PC-9 (cell line): ENCODE data around the gene SPATA31E1. TPM values are rescaled to one million over a fixed set of nuclear protein-coding genes. Genes with fewer than 3 reads are reported as not detected.

Experiments used
- BruUV-seq: library from RNA; stranded (reverse); fragments of 400-500 nt; replicated peaks from 2 replicates; lab custom pipeline; 2021; lab: Mats Ljungman, UMichigan
- CTCF ChIA-PET: fragments of 300-600 bp; sonication (Branson Sonifier 250); formaldehyde crosslinking; loops from one replicate; lab custom pipeline; 2022; ENCODE audit warnings: antibody characterized with exemption; lab: Charles Lee
- POLR2A ChIA-PET: fragments of 300-600 bp; sonication (Branson Sonifier 250); formaldehyde crosslinking; loops from one replicate; lab custom pipeline; 2022; ENCODE audit warnings: antibody characterized with exemption; ENCODE audit not compliant: unreplicated experiment; lab: Charles Lee
- DNase-seq, 2 experiments: peaks; one replicate each; pipeline versions ENCODE4 v3.0.0 to v3.0.0-alpha.2; 2015 to 2022; ENCODE audit warnings: mixed read lengths in 1 of 2
- H2AFZ ChIP-seq: fragments of 200-600 bp; sonication (generic); 2 replicates; pipeline ENCODE4 v1.8.1; 2017; ENCODE audit warnings: antibody characterized with exemption
- H3F3A ChIP-seq: fragments of 200-600 bp; sonication (generic); 2 replicates; pipeline ENCODE4 v1.8.1; 2017; ENCODE audit warnings: antibody characterized with exemption, mild to moderate bottlenecking, low read depth; ENCODE audit not compliant: insufficient read depth
- H3K27ac ChIP-seq: fragments of 200-600 bp; sonication (generic); 2 replicates; pipeline ENCODE4 v1.6.1; 2016; ENCODE audit warnings: mixed run types
- H3K27me3 ChIP-seq: fragments of 200-600 bp; sonication (generic); 2 replicates; pipeline ENCODE4 v1.6.1; 2016; ENCODE audit warnings: low read depth, mixed run types; ENCODE audit not compliant: insufficient read depth
- H3K36me3 ChIP-seq: fragments of 200-600 bp; sonication (generic); 2 replicates; pipeline ENCODE4 v1.6.1; 2016; ENCODE audit warnings: low read depth, mixed run types
- H3K4me1 ChIP-seq: fragments of 200-600 bp; sonication (generic); replicated peaks from 2 replicates; pipeline ENCODE4 v1.6.1; 2016; ENCODE audit warnings: mixed run types; ENCODE audit not compliant: insufficient read depth
- H3K4me2 ChIP-seq: fragments of 200-600 bp; sonication (generic); 2 replicates; pipeline ENCODE4 v1.6.1; 2017; ENCODE audit warnings: mixed run types
- H3K4me3 ChIP-seq: fragments of 200-600 bp; sonication (generic); 2 replicates; pipeline ENCODE4 v1.6.1; 2016; ENCODE audit warnings: mixed run types
- H3K79me2 ChIP-seq: fragments of 200-600 bp; sonication (generic); 2 replicates; pipeline ENCODE4 v1.6.1; 2017; ENCODE audit warnings: low read depth, mixed run types
- H3K9me2 ChIP-seq: fragments of 200-600 bp; sonication (generic); 2 replicates; pipeline ENCODE4 v1.8.1; 2017; ENCODE audit warnings: mild to moderate bottlenecking; ENCODE audit not compliant: insufficient read depth
- H3K9me3 ChIP-seq: fragments of 200-600 bp; sonication (generic); 2 replicates; pipeline ENCODE4 v1.8.1; 2016; ENCODE audit warnings: low read depth; ENCODE audit not compliant: insufficient read depth
- H4K20me1 ChIP-seq: fragments of 200-600 bp; sonication (generic); 2 replicates; pipeline ENCODE4 v1.8.1; 2017; ENCODE audit not compliant: insufficient read depth
- CTCF ChIP-seq: fragments of 200-600 bp; sonication (generic); conservative IDR thresholded peaks from 2 replicates; pipeline ENCODE4 v1.6.1; 2017; ENCODE audit warnings: mixed run types, antibody characterized with exemption, mild to moderate bottlenecking, moderate library complexity
- EZH2 ChIP-seq: fragments of 200-600 bp; sonication (generic); IDR thresholded peaks from 2 replicates; pipeline ENCODE4 v1.8.0; 2017; ENCODE audit warnings: antibody characterized with exemption, low read depth
- intact Hi-C: fragments of 100-400 bp; cut with micrococcal nuclease; formaldehyde crosslinking; loops from one replicate; pipeline ENCODE4 v1.10.0; 2022; ENCODE audit not compliant: unreplicated experiment
- total RNA-seq: library from RNA; stranded (reverse); gene quantifications from 2 replicates; pipeline ENCODE4 v1.2.3, GENCODE V29; 2021

SPATA31E1 gene
- total RNA-seq, 1 experiment from 2014 or later: not detected

GRCh38 chr9:87886210-87886932 is 3.7 kb downstream of the SPATA31E1 start:
- no peak for TF ChIP-seq CTCF
- no peak for TF ChIP-seq EZH2

GRCh38 chr9:87886933-87887505 is 4.3 kb downstream of the SPATA31E1 start:
- Histone ChIP-seq H3K27ac (no peak overlapping the region), H3K4me3 (no peak overlapping the region), H4K20me1 (no peaks in the 10 kb centered on the region), H3K27me3 (no peaks in the 10 kb centered on the region), H3F3A (no peaks in the 10 kb centered on the region), H2AFZ (no peak overlapping the region), H3K36me3 (no peaks in the 10 kb centered on the region), H3K4me1 (no peaks in the 10 kb centered on the region), H3K79me2 (no peaks in the 10 kb centered on the region), H3K9me3 (no peaks in the 10 kb centered on the region), H3K9me2 (no peaks in the 10 kb centered on the region), H3K4me2 (no peak overlapping the region)
- no peak for DNase-seq
- TF ChIP-seq CTCF: no peak
- no peak for TF ChIP-seq EZH2
- ChIA-PET POLR2A (no interaction called here), CTCF (no interaction called here)
- no TSS peak for BruUV-seq
- intact Hi-C loops: loop anchor here (5.0 kb wide), 1 partner anchor 70 kb away; no protein-coding TSS in a partner anchor

More at GRCh38 chr9:87886210-87886932, 3.7 kb downstream of the SPATA31E1 start:
- Histone ChIP-seq H3K4me3 (no peak overlapping the region), H2AFZ (no peak overlapping the region), H3K4me2 (no peak overlapping the region), H3K27me3 (no peaks in the 10 kb centered on the region), H3F3A (no peaks in the 10 kb centered on the region), H4K20me1 (no peaks in the 10 kb centered on the region), H3K9me2 (no peaks in the 10 kb centered on the region), H3K36me3 (no peaks in the 10 kb centered on the region), H3K4me1 (no peaks in the 10 kb centered on the region), H3K79me2 (no peaks in the 10 kb centered on the region), H3K9me3 (no peaks in the 10 kb centered on the region), H3K27ac (no peak overlapping the region)
- ChIA-PET CTCF (no interaction called here), POLR2A (no interaction called here)
- DNase-seq: no peak
- BruUV-seq: no TSS peak
- intact Hi-C loops: loop anchor here (5.0 kb wide), 1 partner anchor 69 kb away; no protein-coding TSS in a partner anchor

GRCh38 chr9:87887661-87888480 is 5.2 kb downstream of the SPATA31E1 start:
- BruUV-seq: no TSS peak

More at GRCh38 chr9:87887661-87888480, 5.2 kb downstream of the SPATA31E1 start:
- Histone ChIP-seq H3K79me2 (no peaks in the 10 kb centered on the region), H3K4me3 (no peak overlapping the region), H3K27ac (no peak overlapping the region), H2AFZ (no peak overlapping the region), H3K27me3 (no peaks in the 10 kb centered on the region), H3K4me2 (no peak overlapping the region), H3K36me3 (no peaks in the 10 kb centered on the region), H3K4me1 (no peaks in the 10 kb centered on the region), H4K20me1 (no peaks in the 10 kb centered on the region), H3K9me2 (no peaks in the 10 kb centered on the region), H3K9me3 (no peaks in the 10 kb centered on the region), H3F3A (no peaks in the 10 kb centered on the region)
- CTCF ChIA-PET: no interaction called here
- DNase-seq: no peak
- POLR2A ChIA-PET: no interaction called here
- intact Hi-C loops: loop anchor here (5.0 kb wide), 1 partner anchor 71 kb away; no protein-coding TSS in a partner anchor
- TF ChIP-seq CTCF: no peak
- TF ChIP-seq EZH2: no peak
